ENCODE data around the gene GHRHR. TPM values are rescaled to one million over a fixed set of nuclear protein-coding genes. Genes with fewer than 3 reads are reported as not detected.

The GHRHR gene
- total RNA-seq: not detected in 2 replicates

DNA sequence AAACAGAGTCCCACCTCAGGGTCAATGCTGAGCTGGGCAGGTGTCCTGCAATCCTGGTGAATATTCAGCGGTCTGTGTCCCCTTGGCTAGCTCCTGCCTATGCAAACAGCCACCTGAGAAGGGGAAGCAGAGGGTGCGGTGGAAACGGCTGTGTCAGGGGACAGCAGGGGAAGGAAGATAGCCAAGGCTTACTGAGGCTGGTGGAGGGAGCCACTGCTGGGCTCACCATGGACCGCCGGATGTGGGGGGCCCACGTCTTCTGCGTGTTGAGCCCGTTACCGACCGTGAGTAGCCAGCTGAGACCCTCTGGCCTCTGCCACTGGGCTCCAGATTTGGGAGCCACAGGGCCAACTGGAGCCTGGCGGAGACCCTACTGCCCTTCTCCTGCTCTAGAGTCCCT is at the start of gene GHRHR:
GHRHR (plus strand) TSS at position 112 of the 400 bp plus-strand sequence; CDS start at position 228, 116 bp downstream.

Other genes starting within 250 kb of the GHRHR start
- 0.28 and 0.42 TPM in 2 replicates for gene INMT, start 211.8 kb upstream of the GHRHR start, total RNA-seq
- gene MINDY4, start 192.5 kb upstream of the GHRHR start, total RNA-seq: 0.56 and 2.2 TPM in 2 replicates
- not detected in 2 replicates for gene AQP1, start 52.1 kb upstream of the GHRHR start, total RNA-seq
- not detected in 2 replicates for gene ADCYAP1R1, start 88.4 kb downstream of the GHRHR start, total RNA-seq